Measurements from ENCODE around the gene GUCY2D.

GUCY2D gene

DNA sequence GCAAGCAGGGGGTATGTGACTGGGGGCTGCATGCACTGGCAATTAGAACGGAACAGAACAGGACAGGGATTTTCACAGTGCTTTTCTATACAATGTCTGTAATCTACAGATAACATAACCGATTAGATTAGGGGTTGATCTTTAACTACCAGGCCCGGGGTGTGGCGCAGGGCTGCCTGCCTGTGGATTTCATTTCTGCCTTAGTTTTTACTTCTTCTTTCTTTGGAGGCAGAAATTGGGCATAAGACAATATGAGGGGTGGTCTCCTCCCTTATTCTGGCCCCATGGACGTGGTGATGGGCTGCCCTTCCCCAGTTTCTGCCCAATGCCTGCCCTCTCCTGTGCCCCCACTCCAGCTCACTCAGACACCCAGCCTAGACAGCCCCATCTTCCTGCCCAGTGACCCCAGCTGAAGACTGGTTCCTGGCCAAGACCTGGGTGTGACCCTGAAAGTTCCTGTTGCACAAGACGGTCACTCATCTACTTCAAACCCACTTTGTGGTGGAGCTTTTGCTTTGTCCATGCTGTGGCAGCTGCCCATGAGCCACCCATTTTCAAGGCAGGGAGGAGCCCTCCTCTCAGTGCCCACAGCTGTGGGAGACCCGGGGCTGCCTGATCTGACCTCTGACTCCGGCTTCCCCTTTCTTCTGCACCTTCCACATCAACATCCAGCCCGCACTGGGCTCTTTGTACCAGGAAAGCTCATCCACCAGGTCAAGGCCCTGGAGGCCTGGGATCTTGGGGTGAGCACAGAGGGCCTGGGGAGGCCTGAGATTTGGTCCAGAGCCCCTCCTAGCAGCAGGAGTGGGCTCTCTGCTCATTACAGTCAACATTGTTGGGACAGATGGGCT lies 66.5 kb downstream of the GUCY2D start:
- no peak for FAIRE-seq

DNA sequence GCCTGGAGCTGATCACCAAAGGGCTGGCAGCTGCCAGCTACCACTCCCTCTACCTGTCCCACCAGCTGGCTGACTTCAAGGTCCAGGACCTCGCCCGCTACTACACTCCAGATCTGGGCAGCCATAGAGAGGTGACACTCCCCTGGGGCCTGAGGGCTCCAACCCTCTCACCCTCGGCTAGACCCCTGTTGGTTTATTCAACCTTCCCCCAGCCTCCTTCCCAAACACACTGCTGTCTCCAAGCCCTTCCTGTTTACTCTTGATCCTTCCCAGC lies 67.1 kb downstream of the GUCY2D start:
- no peak for FAIRE-seq
